RCC 7860 (cell line): ENCODE measurements around the gene PPP1R14C.

Experiments used
- DNase-seq: peaks from one replicate; pipeline ENCODE4 v3.0.0-alpha.2; 2015; ENCODE audit warnings: low spot score
- FAIRE-seq: peaks from 2 replicates; lab custom pipeline; 2012; peaks lifted over from hg19 to GRCh38; lab: Jason Lieb, UNC

The PPP1R14C gene

GRCh38 chr6:150142670-150143515, at the start of gene PPP1R14C:
TSS of gene PPP1R14C (plus strand) at chr6:150143044. CDS start at chr6:150143193, 149 bp downstream.
- FAIRE-seq (no peak), DNase-seq (peak; percentile 23)

GRCh38 chr6:150093397-150093796, 49.4 kb upstream of the PPP1R14C start:
- FAIRE-seq (no peak), DNase-seq (no peak)

- DNase-seq (no peak), FAIRE-seq (no peak)
These were observed 44.7 kb upstream of the PPP1R14C start for GRCh38 chr6:150098155-150098554.

GRCh38 chr6:150099546-150099945, 43.3 kb upstream of the PPP1R14C start:
- no peak for FAIRE-seq

GRCh38 chr6:150099953-150100352, 42.9 kb upstream of the PPP1R14C start:
- DNase-seq: no peak
- FAIRE-seq: no peak

More at GRCh38 chr6:150099546-150099945, 43.3 kb upstream of the PPP1R14C start:
- DNase-seq: no peak

- no peak for DNase-seq
- FAIRE-seq: no peak
These were observed 42.1 kb upstream of the PPP1R14C start for GRCh38 chr6:150100745-150101144.

GRCh38 chr6:150102750-150103270, 40.0 kb upstream of the PPP1R14C start:
- FAIRE-seq: no peak

GRCh38 chr6:150112233-150112632, 30.6 kb upstream of the PPP1R14C start:
- FAIRE-seq (no peak), DNase-seq (no peak)

More at GRCh38 chr6:150102750-150103270, 40.0 kb upstream of the PPP1R14C start:
- DNase-seq: no peak

GRCh38 chr6:150115769-150116168, 27.1 kb upstream of the PPP1R14C start:
- DNase-seq (no peak), FAIRE-seq (no peak)

- FAIRE-seq (no peak), DNase-seq (no peak)
These were observed 26.5 kb upstream of the PPP1R14C start for GRCh38 chr6:150116200-150116800.

- no peak for DNase-seq
- no peak for FAIRE-seq
These were observed 24.6 kb upstream of the PPP1R14C start for GRCh38 chr6:150118203-150118602.

GRCh38 chr6:150118627-150119026, 24.2 kb upstream of the PPP1R14C start:
- no peak for FAIRE-seq
- no peak for DNase-seq

- no peak for DNase-seq
These were observed 23.7 kb upstream of the PPP1R14C start for GRCh38 chr6:150119173-150119572.

GRCh38 chr6:150123645-150124044, 19.2 kb upstream of the PPP1R14C start:
- DNase-seq (no peak), FAIRE-seq (no peak)

More at GRCh38 chr6:150119173-150119572, 23.7 kb upstream of the PPP1R14C start:
- FAIRE-seq: no peak

- no peak for FAIRE-seq
These were observed 18.6 kb upstream of the PPP1R14C start for GRCh38 chr6:150124235-150124634.

GRCh38 chr6:150126641-150127291, 16.1 kb upstream of the PPP1R14C start:
- FAIRE-seq (no peak), DNase-seq (no peak)

More at GRCh38 chr6:150124235-150124634, 18.6 kb upstream of the PPP1R14C start:
- no peak for DNase-seq

GRCh38 chr6:150128425-150128824, 14.4 kb upstream of the PPP1R14C start:
- FAIRE-seq: no peak

GRCh38 chr6:150129616-150130505, 13.0 kb upstream of the PPP1R14C start:
- no peak for FAIRE-seq
- no peak for DNase-seq

More at GRCh38 chr6:150128425-150128824, 14.4 kb upstream of the PPP1R14C start:
- DNase-seq: no peak

GRCh38 chr6:150133686-150134085, 9.2 kb upstream of the PPP1R14C start:
- no peak for FAIRE-seq
- no peak for DNase-seq

GRCh38 chr6:150134280-150134920, 8.4 kb upstream of the PPP1R14C start:
- DNase-seq (no peak), FAIRE-seq (no peak)
